Dedifferentiated amniotic fluid mesenchymal stem cell (primary cell): ENCODE measurements around the gene OVOL1.

Source experiments
- DNase-seq: peaks from one replicate; pipeline ENCODE4 v3.0.0-alpha.2; 2016; ENCODE audit errors: extremely low spot score

Gene OVOL1

DNA sequence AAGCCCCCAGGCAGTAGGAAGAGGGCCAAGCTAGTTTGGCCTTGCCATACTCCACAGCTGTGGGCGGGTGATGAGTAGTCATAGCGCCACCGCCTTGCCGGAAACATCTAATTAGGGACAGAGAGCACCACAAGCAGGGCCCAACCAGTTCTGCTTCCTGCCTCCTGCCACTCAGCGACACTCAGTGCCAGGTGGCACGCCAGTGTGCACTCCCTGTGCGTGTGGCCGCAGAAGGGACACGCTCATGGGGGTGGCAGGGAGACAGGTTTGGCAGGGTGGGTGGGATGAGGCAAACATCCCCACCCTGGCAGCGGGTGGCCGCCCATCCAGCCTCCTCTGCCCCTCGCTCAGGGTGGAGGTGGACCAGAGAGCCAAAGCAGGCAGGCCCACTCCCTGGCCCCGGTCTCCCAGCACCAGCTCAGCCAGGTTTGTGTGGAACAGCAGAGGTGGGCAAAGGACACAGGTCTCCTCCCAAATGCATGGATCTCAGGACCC, 4.9 kb downstream of the OVOL1 start:
- no peak for DNase-seq

DNA sequence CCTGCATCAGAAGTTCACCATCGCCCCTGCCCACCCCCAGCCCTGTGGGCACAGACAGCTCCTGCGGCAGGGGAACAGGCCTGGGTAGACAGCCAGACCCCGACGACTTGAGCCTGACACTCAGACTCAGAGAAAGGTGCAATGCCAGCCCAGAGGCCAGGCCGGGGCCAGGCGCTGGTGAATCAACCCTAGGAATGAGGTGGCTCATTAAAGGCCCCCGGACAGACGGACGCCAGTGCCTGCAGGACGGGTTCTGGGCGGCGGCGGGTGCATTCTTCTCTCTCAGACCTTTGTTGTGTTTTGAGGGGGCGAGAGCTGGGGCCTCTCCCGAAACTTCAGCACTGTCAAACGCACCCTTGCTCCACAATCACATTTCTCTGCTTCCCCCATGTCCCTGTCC, 5.6 kb downstream of the OVOL1 start:
- DNase-seq, result no peak

GRCh38 chr11:65793144-65793581, 6.3 kb downstream of the OVOL1 start:
- DNase-seq, result no peak

DNA sequence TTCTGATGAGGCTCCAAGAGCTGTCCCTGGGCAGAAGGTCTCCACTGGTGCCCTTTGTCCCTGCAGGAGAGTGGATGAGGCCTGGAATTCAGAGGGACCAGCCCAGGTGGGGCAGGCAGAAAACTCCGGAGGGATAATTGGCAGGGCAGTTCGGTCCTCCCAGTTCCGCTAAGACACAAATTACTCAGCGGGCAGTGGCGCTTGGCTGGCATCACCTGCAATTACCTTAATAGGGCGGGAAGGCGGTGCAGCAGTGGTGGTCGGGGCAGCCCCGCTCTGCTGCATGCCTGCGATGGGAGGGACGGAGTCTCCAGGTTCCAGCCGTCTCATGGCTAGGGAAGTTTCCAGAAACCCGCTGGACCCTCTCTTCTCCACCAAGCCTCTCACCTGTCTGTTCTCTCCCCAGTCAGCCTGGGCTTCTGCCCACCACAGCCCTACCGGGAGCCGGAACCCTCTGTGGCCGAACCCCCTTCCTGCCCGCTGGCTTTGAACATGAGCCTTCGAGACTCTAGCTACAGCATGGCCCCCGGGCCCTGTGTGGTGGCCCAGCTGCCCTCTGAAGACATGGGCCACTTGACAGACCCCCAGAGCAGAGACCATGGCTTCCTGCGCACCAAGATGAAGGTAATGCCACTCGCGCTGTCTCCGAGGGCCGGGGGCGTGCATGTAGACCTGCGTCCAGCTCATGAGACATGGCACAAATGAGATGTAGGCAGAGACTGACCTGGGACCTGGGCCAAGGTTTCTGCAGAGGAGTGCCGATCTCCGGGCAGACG, 7.0 kb downstream of the OVOL1 start:
- DNase-seq, result no peak

GRCh38 chr11:65794570-65795510, 8.0 kb downstream of the OVOL1 start:
- no peak for DNase-seq

DNA sequence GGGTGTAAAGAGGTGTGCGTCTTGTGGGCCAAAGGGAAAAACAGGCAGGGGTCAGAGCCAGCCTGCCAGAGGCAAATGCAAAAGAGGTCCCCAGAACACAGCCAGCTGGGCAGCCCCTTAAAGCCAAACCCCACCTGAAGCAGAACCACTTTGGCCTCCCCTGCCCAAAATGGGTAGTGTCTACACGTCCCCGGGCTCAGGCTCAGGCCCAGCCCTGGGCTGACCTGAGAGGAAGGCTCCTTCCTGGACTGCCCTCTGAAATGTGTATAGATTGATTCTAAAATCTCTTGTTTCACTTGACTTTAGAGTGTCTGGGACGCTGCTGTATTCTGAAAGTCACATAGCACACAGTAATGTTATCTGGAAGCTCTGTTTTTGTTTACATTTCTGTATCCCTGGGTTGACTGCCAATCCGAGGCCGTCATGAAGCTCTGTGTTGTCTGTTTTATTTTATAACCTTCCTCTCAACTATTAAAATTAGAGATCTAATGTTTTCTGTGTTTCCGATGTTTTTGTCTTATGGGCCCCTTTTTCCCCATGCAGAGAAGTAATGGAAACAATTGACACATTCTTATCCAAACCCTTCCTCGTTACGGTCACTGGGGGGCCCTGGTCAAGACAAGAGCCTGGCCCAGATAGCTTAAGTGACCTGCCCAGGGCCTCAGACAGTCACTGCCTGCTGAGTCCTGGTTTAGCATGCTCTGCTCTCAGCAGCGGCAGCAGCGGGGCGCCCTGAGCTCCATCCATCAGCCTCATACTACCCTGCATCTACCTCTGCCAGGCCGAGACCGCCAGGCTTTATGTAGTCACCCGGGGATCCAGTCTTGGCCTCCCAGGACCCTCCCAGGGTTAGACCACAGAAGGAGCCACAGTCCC, 10.1 kb downstream of the OVOL1 start:
- no peak for DNase-seq

DNA sequence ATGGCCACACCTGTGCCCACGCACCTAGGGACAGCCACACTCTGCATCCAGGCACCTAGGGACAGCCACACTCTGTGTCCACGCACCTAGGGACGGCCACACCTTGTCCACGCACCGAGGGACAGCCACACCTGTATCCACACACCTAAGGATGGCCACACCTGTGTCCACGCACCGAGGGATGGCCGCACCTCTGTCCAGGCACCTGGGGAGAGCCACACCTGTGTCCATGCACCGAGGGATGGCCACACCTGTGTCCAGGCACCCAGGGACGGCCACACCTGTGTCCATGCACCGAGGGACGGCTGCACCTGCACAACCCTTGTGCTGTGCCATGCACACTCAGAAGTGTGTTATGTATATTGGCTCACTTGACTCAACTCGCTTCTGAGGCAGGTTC, 10.8 kb downstream of the OVOL1 start:
- DNase-seq, result no peak

DNA sequence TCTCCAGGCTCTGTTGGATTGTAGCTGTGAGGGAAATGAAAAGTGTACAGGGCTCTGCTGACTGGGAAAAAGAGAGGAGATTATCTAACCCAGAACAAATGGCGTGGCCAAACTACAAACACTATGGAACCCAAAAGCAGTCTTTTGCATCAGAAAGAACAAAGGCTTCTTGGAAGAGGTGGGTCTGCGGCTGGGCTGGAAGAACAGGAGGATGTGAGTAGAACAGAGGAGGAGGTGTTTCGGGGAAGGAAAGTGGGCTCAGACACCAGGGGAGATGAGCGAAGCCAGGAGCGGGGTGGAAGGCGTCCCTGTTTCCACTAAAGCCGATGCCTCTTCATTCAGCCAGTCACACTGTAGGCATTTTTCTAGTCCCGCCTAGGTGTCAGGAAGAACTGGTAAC, 12.0 kb downstream of the OVOL1 start:
- no peak for DNase-seq

GRCh38 chr11:65801153-65801987, 14.5 kb downstream of the OVOL1 start:
- no peak for DNase-seq

GRCh38 chr11:65802841-65803240, 16.0 kb downstream of the OVOL1 start:
- DNase-seq, result no peak

DNA sequence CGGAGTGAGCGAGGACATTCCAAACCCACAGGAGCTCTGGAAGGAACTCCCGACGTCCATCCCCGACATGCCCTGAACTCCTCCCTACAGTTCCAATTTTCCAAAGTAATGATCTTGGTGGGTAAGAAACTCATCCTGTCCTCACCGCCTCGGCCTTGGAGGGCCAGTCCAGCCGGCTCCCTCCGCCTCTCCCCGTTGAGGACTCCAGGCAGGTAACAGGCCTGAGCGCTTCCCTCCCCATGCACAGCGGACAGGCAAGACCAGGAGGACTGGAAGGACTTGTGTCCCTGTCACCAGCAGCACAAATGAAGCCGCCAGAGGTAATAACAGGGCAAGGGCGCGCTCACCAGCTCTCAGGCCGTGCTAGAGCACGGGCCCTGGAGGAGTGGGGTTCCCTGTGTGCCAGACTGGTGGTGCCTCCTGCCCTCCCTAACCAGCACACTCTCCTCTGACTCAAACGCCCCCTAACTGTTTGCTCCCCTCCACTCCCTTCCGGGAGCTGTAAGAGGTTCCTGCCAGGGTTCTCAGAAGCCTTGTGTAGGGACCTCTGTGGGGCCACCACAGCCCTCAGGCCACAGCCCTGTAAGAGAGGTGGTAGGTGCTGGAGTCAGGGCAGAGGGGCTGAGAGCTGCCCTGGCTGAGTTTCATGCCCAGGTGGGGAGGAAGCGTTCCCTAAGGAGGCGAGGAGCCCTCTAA, 17.1 kb downstream of the OVOL1 start:
- no peak for DNase-seq

DNA sequence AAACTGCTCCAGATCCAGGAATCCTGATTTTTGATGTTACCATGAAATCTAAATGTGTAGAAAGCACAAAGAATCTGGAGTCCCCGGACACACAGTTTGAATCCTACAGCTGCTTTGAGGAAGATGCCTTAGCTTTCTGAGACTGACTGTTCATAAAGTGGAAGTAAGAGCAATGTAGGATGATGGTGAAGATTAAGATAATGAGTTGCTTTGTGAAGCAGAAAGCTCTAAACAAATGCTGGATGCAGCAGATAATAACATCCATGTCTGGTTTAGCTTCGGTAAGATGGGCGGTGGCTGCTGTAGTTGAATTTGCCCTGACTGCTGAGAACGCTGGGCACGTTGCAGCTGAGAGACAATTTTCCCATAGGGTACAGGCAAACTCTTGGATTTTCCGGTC, 20.1 kb downstream of the OVOL1 start:
- DNase-seq, result no peak

DNA sequence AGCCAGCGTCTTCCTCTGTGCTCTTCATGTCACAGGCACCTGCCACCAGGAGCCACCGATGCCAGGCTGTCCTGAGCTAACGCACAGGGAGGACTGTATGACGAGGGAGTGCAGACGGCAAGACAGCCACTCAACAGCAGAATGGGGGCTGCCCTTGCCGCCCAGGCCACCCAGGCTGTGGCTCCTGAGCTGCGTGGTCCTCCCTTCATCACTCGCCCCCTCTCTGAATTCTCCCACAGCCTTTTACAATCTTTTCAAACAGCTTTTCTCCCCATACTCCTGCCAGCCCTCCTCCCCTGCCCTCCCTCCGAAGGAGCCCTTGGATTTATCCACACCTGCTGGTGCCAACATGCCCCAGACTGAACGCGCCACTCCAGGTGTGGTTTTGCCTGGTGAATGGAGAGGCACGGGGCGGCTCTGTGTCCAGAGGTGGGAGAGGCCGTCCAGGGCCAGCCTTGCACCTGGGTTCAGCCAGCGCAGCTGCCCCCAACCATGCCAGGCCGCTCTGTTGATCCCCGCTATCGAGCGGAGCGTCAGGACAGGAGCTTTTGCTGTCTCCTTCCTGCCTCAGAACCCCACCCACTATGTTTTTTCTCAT, 22.0 kb downstream of the OVOL1 start:
- DNase-seq, result no peak

DNA sequence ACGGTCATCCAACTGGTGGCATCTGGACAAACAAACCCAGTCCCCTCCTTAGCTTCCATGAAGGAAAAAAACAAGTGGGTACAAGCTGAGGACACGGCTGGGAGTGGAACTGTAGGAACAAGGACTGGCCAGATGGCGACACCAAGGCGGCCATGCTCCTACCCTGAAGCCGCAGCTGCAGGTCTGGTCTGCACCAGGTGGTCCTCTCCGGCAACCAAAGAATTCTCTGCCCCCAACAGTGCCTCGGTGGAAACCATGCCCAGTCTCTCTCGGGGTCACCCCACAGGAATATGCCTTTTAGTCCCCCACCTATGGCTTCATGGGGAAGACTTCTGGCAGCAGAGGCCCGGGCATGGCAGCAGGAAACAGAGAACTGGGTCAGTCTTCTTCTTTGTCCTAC, 22.6 kb downstream of the OVOL1 start:
- DNase-seq, result no peak

DNA sequence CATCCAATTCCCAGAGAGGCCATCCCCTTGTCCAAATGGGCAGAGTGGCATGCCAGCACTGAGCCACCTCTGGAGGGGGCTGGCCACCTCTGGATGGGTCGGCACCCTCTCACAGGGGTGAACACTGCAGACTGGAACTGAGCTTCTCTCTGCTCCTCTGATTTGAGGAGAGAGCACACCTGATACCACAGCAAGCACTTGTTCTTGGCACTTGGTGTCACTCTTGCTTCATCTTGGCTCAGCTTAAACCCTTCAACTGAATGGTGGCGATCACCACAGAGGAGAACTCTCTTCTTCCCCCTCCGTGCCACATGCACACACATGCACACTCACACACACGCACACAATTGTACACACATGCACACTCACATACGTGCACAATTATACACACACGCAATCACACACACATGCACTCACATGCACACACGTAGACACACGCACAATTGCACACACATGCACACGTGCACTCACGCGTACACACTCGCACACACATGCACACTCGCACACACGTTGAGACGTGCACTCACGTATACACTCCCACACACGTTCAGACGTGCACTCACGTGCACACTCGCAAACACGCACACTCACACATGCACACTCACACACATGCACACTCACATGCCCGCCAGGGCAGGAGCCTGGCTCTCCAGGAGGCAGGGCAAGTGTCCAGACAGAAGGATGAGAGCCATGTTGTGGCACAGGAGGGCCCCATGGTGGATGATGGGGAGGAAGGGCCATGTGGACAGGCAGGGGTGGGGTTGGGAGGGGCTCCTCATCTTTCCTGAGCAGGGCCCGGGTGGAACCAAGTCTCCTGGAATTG, 23.4 kb downstream of the OVOL1 start:
- no peak for DNase-seq

DNA sequence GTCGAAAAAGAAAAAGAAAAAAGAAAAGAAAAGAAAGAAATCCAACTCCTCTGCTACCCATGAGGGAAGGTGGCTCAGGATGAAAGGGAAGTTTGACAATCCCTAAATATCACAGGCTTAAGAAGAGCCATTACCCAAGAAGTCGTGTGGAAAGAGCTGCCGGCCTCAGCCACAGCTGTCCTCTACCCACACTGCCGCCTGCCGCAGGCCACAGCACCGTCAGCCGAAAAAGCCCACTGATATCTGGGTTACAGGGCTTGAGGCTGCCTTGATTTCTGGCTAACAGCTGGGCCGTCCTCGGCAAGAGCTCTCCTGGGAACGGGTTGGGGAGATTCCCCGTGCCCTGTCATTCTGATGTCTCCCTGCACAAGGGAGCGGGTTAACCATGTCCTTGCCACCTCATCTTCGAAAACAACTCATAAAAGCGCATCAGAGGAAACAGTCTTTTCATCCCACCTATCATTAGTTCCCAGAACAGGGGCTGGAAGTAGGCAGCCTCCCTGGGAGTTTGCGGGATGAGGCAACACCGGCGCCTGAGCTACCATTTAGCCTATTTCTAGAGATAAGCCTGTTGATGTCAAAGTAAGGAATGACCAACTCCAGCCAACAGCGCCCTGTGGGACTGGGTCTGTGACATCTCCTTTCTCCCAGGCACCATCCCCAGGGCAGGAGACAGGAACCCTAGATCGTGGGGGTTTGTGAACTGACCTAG, 25.1 kb downstream of the OVOL1 start:
- no peak for DNase-seq

- no peak for DNase-seq
Observed at GRCh38 chr11:65814131-65814985, 27.5 kb downstream of the OVOL1 start.
